T1000 (cell line): ENCODE measurements around the gene DCBLD2.

Source experiments
- DNase-seq: peaks from one replicate; lab custom pipeline; 2025; ENCODE audit warnings: mixed read lengths; lab: John Stamatoyannopoulos, UW

Gene DCBLD2

DNA sequence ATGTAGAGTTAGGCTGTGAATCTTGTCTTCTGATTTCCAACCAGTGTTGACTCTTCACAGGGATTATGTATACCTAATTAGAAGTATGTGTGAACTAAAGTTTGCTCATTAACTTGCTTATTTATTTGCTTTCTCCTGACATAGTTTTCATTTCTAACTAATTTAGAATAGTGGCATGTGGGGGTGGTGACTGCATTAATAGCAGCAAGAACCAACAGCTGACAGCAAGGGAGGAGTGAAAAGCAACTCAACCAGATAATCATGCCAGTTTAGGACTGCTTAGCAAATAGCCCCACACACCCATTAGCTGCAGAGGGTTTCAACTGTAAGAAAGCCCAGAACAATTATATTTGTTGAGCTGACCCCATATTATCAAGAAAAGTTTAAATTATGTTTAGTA is 134.6 kb downstream of the DCBLD2 start:
- no peak for DNase-seq

DNA sequence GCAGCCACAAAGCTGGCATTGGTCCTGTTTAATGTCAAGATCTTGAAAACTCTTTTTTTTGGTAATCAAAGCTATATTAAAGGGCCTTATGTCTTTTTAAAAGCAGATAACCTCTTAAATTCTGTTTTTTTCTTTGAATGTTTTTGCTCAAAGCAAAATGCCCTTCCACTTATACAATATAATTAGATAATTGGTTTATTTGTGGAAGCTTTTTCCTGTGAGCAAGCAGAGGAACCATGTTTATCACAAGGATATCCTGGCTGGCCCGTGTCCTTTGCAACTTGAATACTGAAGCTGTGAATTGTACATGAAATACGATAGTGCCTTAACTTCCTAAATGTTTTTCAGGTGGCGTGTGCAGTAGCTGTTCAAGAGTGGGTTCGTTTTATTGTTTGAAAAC is 135.8 kb downstream of the DCBLD2 start:
- DNase-seq: no peak

DNA sequence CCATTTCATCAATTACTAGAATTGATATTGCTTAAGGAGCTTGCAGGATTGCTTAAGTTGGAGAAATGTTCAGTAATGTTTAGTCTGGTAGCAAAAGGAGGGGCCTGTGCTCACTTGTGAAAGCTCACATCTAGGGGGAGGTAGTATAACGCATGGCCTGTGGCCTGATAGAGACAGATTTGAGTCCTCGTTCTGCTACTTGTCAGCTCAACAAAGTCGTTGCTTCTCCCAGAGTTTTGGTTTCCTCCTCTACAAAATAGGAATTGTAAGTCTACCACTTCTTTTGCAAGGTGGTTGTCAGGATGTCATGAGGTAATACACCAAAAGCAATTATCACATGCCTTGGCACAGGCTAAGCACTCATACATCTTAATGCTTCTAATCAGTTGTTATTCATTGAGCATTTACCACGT is 137.0 kb downstream of the DCBLD2 start:
- DNase-seq: no peak

DNA sequence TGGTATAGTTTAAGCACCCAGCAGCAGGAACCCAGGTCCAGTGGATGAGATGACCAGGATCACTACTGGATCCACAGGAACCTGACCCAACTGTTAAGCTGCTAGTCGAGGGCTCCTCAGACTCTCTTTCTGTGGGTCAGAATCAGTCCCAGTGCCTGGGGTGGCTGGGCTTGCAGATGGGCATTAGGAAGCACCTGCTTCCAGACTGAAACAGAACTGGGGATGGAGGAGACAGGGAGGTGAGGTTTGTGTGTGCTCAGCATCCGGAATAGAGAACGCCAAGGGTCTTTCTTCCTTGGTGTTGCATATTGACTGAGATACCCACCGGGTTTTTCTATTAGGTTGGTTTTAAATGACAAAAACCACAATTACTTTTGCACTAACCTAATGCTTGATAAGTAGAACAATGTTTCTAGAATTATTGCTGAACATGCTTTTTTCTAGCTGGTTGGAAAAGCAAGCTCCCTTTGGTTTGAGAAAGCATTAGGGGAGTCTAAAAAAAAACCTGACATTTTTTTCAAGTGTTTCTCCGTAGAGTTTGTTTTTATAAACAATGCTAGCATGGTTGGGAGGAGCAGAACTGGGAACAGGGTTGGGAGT is 137.6 kb downstream of the DCBLD2 start:
- DNase-seq: no peak

DNA sequence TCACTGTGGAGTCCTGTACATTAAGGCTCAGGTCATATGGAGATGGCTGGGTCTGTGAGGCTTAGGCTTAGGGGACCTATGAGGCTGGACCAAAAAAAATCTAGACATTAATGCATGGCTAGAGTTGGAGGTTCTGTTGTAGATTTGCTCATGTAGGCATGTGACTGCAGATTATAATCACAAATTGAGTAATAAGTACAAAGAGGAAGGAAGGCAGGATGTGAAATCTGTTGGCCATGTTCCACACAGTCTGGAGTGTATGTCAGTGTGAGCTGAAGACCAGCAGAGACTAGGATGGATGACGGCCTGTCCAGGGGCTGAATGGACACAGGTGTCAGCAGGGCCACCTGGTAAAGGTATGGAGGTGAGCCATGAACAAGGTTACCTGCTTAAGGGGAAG is 138.4 kb downstream of the DCBLD2 start, which contains the start of gene ST3GAL6:
Gene ST3GAL6 (plus strand): TSS at position 265 of the 400 bp plus-strand sequence. CDS start 5,101 bp downstream, outside the sequence.
- DNase-seq: no peak

DNA sequence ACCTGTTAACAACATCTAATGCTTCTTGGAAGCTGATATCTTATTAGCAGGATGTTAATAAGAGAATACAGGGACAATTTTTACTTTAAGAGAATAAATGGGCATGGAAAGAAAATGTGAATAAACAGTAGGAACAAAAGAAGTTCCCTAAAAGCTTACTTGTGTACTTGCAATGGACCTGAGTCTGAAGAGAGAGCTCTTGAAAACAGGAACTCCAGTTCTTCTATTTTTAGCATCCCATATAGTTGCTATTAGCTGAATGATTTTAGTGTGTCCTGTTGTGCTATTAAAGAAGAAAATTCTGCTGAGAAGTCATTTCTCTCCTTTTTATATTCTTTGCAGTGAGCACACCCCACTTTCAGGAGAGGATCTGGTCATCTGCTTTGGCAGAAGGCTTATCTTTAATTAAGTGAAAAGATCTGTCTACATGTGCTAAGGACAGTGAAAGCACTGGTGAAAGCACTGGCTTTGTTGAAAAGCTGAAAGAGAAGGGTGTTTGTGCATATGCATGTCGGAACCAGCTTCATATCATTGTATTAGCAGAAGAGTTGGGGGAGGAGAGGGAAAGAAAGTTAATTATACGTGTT is 139.8 kb downstream of the DCBLD2 start:
- DNase-seq: no peak

DNA sequence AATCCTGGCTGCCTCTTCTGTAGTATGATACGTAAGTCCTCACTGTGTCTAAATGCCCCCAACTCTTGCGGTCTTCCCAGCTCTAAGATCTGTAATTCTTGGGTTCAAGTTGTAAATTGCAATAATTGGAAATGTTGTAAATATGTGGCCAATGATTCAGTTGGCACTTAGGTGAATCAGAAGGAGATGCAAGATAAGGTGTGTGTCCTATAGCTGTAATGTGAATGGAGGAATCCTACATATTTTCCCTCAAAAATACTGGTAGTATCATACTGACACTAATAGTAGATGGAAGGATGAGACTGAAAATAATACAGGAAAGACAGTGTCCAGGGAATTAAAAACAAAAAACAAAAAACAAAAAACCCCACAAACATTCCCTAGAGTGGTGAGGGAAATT is 141.9 kb downstream of the DCBLD2 start:
- no peak for DNase-seq

DNA sequence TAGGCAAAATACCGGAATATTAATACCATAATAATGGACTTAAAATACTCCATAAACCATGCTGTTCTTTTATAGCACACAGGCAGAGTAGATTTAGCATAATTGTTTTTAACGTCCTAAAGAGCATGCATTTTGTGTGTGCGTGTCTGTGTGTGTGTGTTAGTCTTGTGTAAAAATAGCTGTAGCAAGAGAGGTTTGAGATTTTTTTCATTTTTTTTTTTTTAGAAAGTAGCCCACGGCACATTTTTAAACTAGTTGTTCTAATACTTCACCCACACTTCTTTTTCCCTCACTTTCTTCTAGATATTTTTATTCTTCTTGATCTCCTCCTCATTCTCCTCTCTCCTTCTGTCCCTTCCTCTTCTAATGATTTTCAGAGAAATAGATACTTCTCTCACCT is 145.9 kb downstream of the DCBLD2 start:
- no peak for DNase-seq

DNA sequence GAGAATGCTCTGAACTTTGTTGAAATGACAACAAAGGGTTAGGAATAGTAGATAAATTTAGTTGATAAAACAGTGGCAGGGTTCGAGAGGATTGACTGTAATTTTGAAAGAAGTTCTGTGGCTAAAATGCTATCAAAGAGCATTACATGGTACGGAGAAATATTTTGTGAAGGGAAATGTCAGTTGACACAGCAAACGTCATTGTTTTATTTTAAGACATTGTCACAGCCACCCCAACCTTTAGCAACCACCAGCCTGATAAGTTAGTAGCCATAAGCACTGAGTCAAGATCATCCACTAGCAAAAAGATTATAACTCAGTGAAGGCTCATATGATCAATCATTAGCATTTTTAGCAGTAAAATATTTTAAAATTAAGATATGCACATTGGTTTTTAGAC is 147.0 kb downstream of the DCBLD2 start:
- DNase-seq: no peak

DNA sequence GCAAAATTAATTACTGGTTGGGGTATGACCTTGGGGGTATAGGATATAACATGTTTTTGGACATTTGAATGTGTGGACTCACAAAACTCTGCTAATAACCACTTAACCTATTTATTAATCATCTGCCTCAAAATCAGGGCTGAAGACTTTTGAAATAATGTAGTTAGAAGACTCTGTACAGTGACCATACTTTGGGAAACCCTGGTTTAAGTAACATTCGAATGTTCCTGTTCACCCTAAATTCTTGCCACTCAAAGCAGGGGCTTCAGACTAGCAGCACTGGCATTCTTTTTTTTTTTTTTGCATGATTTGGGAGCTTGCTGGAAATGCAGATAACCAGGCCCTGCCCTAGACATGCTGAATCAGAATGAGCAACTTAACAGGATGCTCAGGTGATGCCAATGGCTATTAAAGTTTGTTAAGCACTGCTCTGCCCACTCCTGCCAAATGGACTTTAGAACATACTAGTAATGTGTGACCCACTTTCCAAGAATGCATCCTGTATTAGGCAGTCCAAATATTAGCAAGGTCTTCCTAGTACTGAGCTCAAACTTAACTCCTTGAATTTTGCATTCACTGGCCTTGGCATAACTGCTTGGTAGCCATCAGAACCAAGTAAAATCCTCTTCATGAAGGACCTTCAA is 151.1 kb downstream of the DCBLD2 start:
- DNase-seq: no peak

DNA sequence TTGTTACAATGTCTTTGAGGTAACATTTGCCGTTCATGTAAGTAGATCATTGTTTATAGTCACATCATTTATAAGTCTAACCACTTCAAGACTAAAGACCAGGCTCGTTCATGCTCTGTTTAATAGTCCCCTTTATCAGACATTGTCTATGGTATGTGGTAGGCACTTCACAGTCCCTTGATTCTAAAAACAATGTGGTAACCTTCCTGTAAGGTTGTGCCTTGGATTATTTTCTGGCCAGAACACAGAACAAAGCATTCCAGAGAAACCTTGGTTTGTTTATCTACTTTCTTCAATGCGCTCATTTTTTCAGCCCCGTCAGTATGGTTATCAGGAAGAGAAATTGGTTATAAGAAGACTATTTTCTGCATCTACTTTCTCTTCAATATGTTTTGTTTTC is 154.6 kb downstream of the DCBLD2 start:
- no peak for DNase-seq

DNA sequence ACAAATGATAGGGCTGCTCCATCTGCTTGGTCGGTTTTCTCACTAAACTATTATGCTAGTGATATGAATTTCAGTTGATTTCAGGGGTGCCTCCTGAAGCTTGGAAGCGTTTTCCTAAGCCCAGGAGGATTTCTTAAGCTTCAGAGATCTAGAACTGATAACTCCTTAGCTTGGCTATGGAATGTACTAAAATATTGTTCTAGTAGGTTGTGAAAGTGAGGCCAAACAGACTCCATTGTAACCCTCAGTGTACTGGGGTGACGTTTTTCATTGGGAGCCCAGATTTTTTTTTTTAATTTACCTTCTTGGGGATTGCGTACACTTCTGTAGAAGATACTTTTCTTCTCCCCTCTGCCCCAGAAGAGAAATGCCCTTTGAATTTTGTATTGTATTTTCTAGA is 155.4 kb downstream of the DCBLD2 start:
- no peak for DNase-seq
